GM21447 (cell line): ENCODE data around the gene ZNF280A.
"Not testable (repeated sequence)": the region's sequence is repeated elsewhere in the genome, so short reads cannot be mapped to it uniquely, and the experiment has no call there.

ENCODE experiments used
- ATAC-seq: cut with Tn5 transposase; IDR thresholded peaks from one replicate; pipeline ENCODE4 v1.9.1; 2021; ENCODE audit not compliant: unreplicated experiment

Gene ZNF280A

GRCh38 chr22:22515890-22516289 is 4.2 kb downstream of the ZNF280A start:
- no peak for ATAC-seq

- not testable (repeated sequence) for ATAC-seq
These were observed 5.6 kb downstream of the ZNF280A start for GRCh38 chr22:22514431-22514830.

DNA sequence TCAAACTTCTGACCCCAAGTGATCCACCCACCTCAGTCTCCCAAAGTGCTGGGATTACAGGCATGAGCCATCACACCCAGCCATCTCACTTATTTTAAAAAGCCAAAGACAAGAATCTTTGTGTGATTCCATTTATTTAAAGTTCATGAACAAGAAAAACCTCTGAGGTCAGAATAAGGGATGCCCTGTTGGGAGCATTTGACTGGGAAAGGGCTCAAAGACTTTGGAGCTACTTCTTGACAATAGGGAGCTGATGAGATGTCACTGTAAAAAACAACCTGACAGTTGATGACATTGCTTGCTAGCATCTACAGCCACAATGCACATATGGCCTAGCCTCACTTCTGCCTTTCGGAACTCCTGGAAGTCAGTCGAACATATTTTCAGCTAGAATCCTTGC is 6.5 kb downstream of the ZNF280A start:
- ATAC-seq, result no peak

- no peak for ATAC-seq
These were observed 7.1 kb downstream of the ZNF280A start for GRCh38 chr22:22512951-22513350.

- not testable (repeated sequence) for ATAC-seq
These were observed 9.2 kb downstream of the ZNF280A start for GRCh38 chr22:22510833-22511232.

DNA sequence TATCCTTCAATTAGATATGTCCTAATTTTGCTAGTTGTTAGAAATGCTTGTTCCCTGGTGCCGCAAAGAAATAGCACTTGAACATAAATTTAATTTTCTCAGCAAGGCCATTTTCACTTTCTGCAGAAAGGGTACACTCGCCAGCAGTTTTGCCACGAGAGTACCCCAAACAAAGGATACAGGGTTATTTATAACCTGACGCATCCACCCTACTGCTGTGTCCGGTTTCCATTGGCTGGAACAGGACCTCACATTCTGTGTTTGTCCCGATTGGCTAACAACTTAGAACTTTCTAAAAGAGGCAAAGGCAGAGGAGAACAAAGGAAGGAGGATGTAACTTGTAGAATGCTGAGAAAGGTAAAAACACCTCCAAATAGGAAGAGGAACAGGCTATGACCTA is 10.2 kb downstream of the ZNF280A start:
- not testable (repeated sequence) for ATAC-seq

DNA sequence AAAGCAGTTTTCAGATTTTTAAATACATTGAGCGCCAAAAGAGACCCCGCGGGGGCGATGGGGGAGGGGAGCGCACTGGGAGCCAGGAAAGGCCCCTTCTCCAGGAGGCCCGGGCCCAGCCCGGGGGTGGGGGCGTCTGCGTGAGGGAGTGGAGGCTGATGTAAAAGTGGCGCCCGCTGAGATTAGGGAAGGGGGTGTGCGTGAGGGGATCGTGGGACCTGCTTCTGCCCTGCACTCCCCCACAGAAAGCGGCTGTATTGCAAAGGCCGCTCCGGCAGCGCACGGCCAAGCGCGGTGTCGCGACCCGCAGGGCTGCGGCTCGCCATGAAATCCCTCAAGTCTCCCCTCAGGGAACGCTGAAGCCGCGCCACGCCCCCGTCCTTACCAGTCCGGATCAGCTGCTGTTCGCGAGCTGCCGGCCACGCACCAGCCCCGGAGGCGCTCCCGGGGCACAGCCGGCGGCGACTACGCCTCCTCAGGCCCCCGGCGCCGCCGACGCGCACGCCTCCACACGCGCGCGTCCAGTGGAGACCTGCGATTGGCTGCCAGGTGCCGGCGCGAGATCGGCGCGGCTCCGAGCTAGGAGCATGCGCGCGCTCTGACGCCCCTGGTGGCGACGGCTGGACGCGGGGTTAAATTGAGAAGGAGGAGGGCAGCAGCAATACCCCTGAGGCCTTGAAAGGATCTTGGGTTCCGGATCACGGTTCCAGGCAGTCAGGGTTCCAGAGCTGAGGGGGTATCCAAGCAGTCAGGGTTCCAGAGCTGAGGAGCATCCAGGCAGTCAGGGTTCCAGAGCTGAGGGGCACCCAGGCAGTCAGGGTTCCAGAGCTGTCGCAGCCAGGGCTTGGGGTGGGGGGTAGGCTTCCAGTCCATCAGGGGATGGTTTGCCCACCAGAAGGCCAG is 11.5 kb downstream of the ZNF280A start, which contains the start of gene ZNF280B:
ZNF280B (minus strand) TSS at position 469 of the 903 bp plus-strand sequence. CDS start 19,344 bp downstream, outside the sequence.
- peak; percentile 86 for ATAC-seq

DNA sequence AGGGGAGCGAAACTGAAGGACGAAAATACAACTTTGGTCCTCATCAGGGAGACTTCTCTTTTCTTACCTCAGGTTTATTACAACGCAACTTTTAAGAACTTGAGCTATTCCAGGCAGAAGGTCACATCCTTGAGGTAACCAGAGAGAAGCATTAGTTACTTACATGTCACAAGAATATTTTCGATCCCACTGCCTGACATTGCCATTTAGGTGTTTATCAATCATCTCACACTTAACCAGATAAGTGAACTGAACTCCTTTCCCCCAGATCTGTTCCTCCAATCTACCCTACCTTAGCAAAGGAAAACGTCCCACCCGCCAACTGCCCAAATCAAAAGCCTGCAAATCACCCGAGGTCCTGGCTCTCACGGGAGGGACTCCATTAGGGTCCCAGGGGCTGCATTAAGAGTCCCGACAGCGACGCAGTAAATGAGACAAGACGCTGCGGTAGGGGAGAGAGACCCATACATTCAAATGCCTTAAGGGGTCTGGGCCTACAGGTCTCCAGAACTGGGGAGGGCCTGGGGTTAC is 12.3 kb downstream of the ZNF280A start:
- no peak for ATAC-seq

- ATAC-seq, result no peak
These were observed 13.3 kb downstream of the ZNF280A start for GRCh38 chr22:22506736-22507135.

- ATAC-seq, result no peak
These were observed 21.8 kb downstream of the ZNF280A start for GRCh38 chr22:22498267-22498666.

GRCh38 chr22:22491589-22491988 is 28.5 kb downstream of the ZNF280A start:
- ATAC-seq, result not testable (repeated sequence)

DNA sequence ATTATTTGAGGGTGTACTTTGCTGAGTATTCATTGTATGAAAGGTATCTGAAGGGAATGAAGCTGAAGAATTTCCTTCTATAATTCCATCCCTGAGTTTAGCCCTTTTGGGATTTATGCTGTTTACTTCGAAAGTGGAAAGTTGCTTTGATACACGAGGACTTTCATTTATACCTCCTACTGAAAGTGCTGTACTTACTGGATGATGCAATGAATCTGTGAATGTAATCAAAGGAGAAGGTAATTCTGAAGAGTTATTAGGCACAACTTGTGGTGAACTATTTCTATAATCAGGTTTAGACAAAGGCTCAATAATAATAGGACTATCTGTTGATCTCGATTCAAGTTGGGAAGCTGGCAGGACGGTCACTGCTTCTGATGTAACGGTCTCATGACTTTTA is 31.3 kb downstream of the ZNF280A start:
- ATAC-seq, result no peak

DNA sequence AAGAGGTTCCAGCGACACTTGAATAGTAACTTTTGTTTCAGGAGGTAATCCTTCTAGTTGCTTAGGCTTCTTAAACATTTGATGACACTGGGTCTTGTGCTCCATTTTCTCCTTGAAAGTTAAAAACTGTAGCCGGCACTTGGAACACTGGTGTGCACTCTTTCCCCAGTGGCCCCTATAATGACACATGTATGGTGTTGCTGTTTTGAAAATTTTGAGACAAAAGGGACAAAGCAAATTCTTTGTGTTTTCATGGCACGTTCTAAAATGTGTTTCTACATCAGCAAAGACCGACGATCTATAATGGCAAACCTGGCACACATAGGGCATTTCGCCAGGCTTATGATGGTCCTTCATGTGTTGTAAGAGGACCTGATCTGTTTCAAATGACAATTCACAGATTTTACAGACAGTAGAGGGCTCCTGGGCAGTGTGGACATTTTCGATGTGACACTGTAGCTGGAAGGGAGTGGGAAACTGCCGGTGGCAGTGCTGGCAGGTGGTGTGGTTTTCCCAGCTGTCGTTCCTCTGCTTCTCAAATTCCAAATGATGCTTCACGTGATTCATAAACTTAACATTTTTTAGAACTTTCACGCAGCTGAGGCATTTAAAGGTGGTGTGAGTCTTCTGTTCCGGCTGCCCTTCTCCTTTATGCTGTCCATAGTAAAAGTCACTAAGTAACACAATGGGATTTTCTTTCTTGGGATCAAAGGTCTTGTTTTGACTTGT is 32.0 kb downstream of the ZNF280A start:
- ATAC-seq, result no peak

GRCh38 chr22:22487059-22487458 is 33.0 kb downstream of the ZNF280A start:
- no peak for ATAC-seq

- no peak for ATAC-seq
These were observed 33.8 kb downstream of the ZNF280A start for GRCh38 chr22:22486132-22486899.

GRCh38 chr22:22485524-22485923 is 34.5 kb downstream of the ZNF280A start:
- no peak for ATAC-seq

GRCh38 chr22:22484023-22484422 is 36.0 kb downstream of the ZNF280A start:
- no peak for ATAC-seq

GRCh38 chr22:22480940-22481339 is 39.1 kb downstream of the ZNF280A start:
- ATAC-seq, result no peak

- no peak for ATAC-seq
These were observed 40.0 kb downstream of the ZNF280A start for GRCh38 chr22:22479999-22480532.

DNA sequence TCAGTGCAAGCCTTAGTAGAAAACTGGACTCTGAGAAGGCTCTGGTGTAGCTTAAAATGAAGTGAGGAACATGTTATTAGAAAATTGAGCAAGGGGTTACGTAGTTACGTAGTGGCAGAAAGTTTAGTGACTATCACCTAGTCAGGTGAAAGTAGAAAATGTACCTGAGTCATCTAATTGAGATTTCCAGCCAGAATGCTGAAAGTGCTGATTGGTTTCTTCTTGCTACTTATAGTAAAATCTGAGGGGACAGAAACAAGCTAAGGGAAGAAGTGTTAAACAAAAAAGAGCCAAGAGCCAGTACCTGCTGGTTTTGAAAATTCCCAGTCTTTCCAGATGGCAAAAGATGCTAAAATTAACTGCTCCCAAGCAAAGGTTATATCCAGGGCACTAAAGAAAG is 41.0 kb downstream of the ZNF280A start:
- no peak for ATAC-seq

DNA sequence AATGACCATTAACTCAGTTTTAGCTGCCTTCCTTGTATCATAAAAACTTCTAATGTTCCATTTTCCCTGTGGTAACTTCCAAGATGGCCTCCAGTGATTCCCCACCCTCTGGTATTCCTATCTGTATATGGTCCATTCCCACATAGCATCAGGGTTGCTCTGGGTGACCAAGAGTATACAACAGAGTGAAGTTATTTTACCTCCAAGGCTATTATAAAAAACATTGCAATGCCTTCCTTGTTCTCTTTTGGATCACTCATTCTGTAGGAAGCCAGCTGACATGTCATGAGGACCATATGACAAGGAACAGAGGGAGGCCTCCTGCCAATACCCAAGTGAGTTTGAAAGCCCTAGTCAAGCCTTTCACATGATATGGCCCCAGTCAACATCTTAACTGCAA is 41.6 kb downstream of the ZNF280A start:
- no peak for ATAC-seq
